Middle frontal gyrus (tissue), 1 donor: ENCODE results near the gene GALC.

Source experiments
- DNase-seq: peaks from one replicate; pipeline ENCODE4 v3.0.0-alpha.2; 2015; ENCODE audit warnings: low spot score; ENCODE audit errors: extremely low spot score

The GALC gene

GRCh38 chr14:87888136-87888999 lies 104.6 kb downstream of the GALC start:
- DNase-seq = no peak

DNA sequence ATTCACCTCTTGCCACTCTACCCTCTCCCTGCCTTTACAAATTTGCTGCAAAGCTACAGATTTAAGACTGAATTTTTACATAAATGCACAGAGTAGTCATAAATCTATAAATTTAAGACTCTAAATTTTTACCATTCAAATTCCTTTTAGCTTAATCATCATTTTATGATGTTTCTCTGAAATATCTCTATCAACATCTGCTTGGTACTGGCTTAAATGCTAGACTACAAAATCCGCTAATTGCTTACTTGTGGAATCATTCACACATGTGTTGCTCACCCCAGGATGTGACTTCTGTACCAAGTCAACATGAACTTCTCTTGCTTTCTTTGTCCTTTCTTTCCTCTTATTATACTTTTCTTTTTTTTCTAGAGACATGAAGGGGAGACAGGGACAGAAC lies 109.2 kb downstream of the GALC start:
- no peak for DNase-seq
